ENCODE results near the gene FCMR.

DNA sequence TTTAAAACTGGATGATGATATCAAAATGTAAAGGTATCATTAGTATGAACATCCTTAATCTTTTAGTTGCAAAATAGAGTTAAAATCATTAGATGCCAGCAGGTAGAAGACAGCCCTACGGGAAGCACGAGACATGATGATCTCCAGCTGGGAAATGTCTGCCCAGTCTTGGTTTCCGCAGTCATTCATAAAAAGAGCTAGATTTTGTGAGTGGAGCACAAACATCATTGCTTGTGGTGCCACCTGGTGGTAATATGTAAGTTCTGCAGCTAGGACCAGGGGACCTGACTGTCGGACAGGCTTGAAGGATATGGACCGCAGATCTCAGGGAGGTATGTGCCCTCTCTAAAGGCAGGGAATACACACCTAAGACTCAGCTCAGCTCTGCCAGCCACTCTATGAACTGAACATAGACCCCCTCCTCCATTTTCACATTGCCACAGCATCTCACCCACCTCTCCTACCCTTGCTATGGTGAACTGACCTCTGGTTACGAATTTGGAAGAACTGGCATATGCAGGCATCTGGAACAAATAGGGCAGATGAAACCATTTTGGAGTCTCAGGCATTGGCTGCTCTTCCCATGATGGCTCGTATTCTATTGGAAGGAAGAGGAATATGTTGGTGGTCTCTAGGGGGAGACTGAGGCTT lies 9.2 kb downstream of the FCMR start:
- TF ChIP-seq, protein P1, sequence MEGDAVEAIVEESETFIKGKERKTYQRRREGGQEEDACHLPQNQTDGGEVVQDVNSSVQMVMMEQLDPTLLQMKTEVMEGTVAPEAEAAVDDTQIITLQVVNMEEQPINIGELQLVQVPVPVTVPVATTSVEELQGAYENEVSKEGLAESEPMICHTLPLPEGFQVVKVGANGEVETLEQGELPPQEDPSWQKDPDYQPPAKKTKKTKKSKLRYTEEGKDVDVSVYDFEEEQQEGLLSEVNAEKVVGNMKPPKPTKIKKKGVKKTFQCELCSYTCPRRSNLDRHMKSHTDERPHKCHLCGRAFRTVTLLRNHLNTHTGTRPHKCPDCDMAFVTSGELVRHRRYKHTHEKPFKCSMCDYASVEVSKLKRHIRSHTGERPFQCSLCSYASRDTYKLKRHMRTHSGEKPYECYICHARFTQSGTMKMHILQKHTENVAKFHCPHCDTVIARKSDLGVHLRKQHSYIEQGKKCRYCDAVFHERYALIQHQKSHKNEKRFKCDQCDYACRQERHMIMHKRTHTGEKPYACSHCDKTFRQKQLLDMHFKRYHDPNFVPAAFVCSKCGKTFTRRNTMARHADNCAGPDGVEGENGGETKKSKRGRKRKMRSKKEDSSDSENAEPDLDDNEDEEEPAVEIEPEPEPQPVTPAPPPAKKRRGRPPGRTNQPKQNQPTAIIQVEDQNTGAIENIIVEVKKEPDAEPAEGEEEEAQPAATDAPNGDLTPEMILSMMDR (IDR thresholded peaks at IDR 0.05 in 8 of 11, conservative IDR thresholded peaks at IDR 0.05 in 3 of 11): peak; percentile 84 to 95 (median 91)
- TF ChIP-seq POLR2A (IDR thresholded peaks at IDR 0.05): no peak
- TF ChIP-seq POLR2AphosphoS5 (IDR thresholded peaks at IDR 0.05): peak in 1 of 3 donors; percentile 84
